HEK293T (cell line): ENCODE results near the gene FBLL1.
A peak's percentile ranks its signal among the peaks of the same experiment; 100 is the strongest.

Source experiments
- CTCF ChIA-PET: fragments of 350-600 bp; formaldehyde crosslinking; extraction: SDS; loops from one replicate; lab custom pipeline; 2021; ENCODE audit warnings: antibody characterized with exemption, inconsistent platforms; lab: Yijun Ruan, JAX
- POLR2A ChIA-PET: fragments of 350-600 bp; formaldehyde crosslinking; extraction: SDS; loops from one replicate; lab custom pipeline; 2020; ENCODE audit warnings: antibody characterized with exemption, inconsistent platforms; lab: Yijun Ruan, JAX
- DNase-seq: peaks from one replicate; pipeline ENCODE4 v3.0.0; 2012; ENCODE audit warnings: mixed read lengths; ENCODE audit errors: extremely low spot score
- ARNT ChIP-seq: fragments of 450-650 bp; IDR thresholded peaks from 2 replicates; pipeline ENCODE4 v1.6.1; 2017; ENCODE audit warnings: mild to moderate bottlenecking
- BHLHE40 ChIP-seq: fragments of 450-650 bp; IDR thresholded peaks from 2 replicates; pipeline ENCODE4 v1.6.1; 2016; ENCODE audit warnings: mild to moderate bottlenecking, moderate library complexity, borderline replicate concordance
- CTBP1 ChIP-seq: fragments of 450-650 bp; IDR thresholded peaks from 2 replicates; pipeline ENCODE4 v1.6.1; 2016; ENCODE audit warnings: borderline replicate concordance
- ELF4 ChIP-seq: fragments of 450-650 bp; IDR thresholded peaks from 2 replicates; pipeline ENCODE4 v1.6.1; 2017; ENCODE audit warnings: antibody characterized with exemption
- FOXA1 ChIP-seq: fragments of 450-650 bp; IDR thresholded peaks from 2 replicates; pipeline ENCODE4 v1.6.1; 2016; ENCODE audit warnings: mild to moderate bottlenecking
- FOXK2 ChIP-seq: fragments of 450-650 bp; IDR thresholded peaks from 2 replicates; pipeline ENCODE4 v1.6.1; 2016; ENCODE audit warnings: mild to moderate bottlenecking
- FOXM1 ChIP-seq: fragments of 450-650 bp; IDR thresholded peaks from 2 replicates; pipeline ENCODE4 v1.6.1; 2017; ENCODE audit warnings: mild to moderate bottlenecking, borderline replicate concordance
- HDGF ChIP-seq: fragments of 450-650 bp; IDR thresholded peaks from 2 replicates; pipeline ENCODE4 v1.6.1; 2017; ENCODE audit warnings: antibody characterized with exemption, borderline replicate concordance
- L3MBTL2 ChIP-seq: fragments of 450-650 bp; conservative IDR thresholded peaks from 2 replicates; pipeline ENCODE4 v1.6.1; 2016; ENCODE audit warnings: mild to moderate bottlenecking
- LEF1 ChIP-seq: fragments of 450-650 bp; IDR thresholded peaks from 2 replicates; pipeline ENCODE4 v1.6.1; 2017; ENCODE audit warnings: mild to moderate bottlenecking, borderline replicate concordance
- NFRKB ChIP-seq: fragments of 450-650 bp; IDR thresholded peaks from 2 replicates; pipeline ENCODE4 v1.6.1; 2016; ENCODE audit warnings: mild to moderate bottlenecking, moderate library complexity
- PKNOX1 ChIP-seq: fragments of 450-650 bp; IDR thresholded peaks from 2 replicates; pipeline ENCODE4 v1.6.1; 2016
- SP1 ChIP-seq: fragments of 450-650 bp; IDR thresholded peaks from 2 replicates; pipeline ENCODE4 v1.6.1; 2017
- SUZ12 ChIP-seq: fragments of 450-650 bp; IDR thresholded peaks from 2 replicates; pipeline ENCODE4 v1.6.1; 2016; ENCODE audit warnings: mild to moderate bottlenecking
- TARDBP ChIP-seq: fragments of 450-650 bp; IDR thresholded peaks from 2 replicates; pipeline ENCODE4 v1.6.1; 2016
- ZNF384 ChIP-seq: fragments of 450-650 bp; IDR thresholded peaks from 2 replicates; pipeline ENCODE4 v1.6.1; 2016

The FBLL1 gene

GRCh38 chr5:168528521-168529373 lies at the start of gene FBLL1:
Gene FBLL1, plus strand, starts transcription at chr5:168529305. Its CDS starts 200 bp downstream, at chr5:168529505.
- POLR2A ChIA-PET: no interaction called here

GRCh38 chr5:168480601-168481000 lies 48.5 kb upstream of the FBLL1 start:
- no peak for TF ChIP-seq BHLHE40
- no peak for TF ChIP-seq FOXA1
- no peak for TF ChIP-seq PKNOX1
- TF ChIP-seq L3MBTL2: no peak
- no peak for TF ChIP-seq NFRKB
- no peak for TF ChIP-seq TARDBP
- no peak for TF ChIP-seq SUZ12
- no peak for TF ChIP-seq FOXM1
- no peak for TF ChIP-seq ZNF384
- TF ChIP-seq CTBP1: no peak
- no peak for TF ChIP-seq SP1
- no peak for DNase-seq
- CTCF ChIA-PET: no interaction called here
- POLR2A ChIA-PET: no interaction called here

More at GRCh38 chr5:168528521-168529373, at the start of gene FBLL1:
- CTCF ChIA-PET: no interaction called here
- TF ChIP-seq L3MBTL2: peak; percentile 68
- TF ChIP-seq PKNOX1: no peak
- TF ChIP-seq FOXK2: no peak
- DNase-seq: peak; percentile 48

- POLR2A ChIA-PET: no interaction called here
- DNase-seq: no peak
- CTCF ChIA-PET: no interaction called here
- TF ChIP-seq ZNF384: no peak
- no peak for TF ChIP-seq PKNOX1
- no peak for TF ChIP-seq NFRKB
- no peak for TF ChIP-seq SUZ12
- TF ChIP-seq L3MBTL2: no peak
- no peak for TF ChIP-seq SP1
- TF ChIP-seq FOXM1: no peak
- TF ChIP-seq FOXK2: no peak
- no peak for TF ChIP-seq HDGF
- no peak for TF ChIP-seq LEF1
- no peak for TF ChIP-seq TARDBP
- no peak for TF ChIP-seq BHLHE40
- no peak for TF ChIP-seq ELF4
- no peak for TF ChIP-seq FOXA1
- TF ChIP-seq ARNT: no peak
- no peak for TF ChIP-seq CTBP1
Measured at GRCh38 chr5:168481330-168481788, 47.7 kb upstream of the FBLL1 start.

DNA sequence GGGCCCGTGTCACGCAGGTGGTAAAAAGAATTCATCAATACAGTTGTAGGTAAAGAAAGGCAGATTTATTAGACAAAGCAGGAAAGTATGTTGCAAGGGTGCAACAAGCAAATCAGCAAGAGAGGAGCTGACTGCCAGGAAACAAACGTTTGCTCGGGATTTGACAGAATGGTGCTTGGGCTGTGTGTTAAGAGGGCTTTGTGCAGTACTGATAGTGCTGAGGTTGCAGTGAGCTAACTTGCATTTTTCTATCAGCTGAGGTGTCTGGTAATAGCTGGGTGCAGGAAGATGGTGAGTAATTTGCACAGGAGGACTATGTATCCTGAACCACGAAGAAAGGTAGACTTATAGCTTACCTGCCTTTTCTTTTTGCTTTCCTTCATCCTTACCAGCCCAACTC lies 46.7 kb upstream of the FBLL1 start:
- ChIA-PET CTCF (no interaction called here), POLR2A (no interaction called here)
- no peak for DNase-seq
- TF ChIP-seq FOXA1 (no peak), TARDBP (no peak), ARNT (no peak)

GRCh38 chr5:168486136-168486879 lies 42.8 kb upstream of the FBLL1 start, which contains the start of gene RARS1:
Gene RARS1, plus strand, starts transcription at chr5:168486471. Its CDS starts 28 bp downstream, at chr5:168486499.
- DNase-seq: peak; percentile 100
- CTCF ChIA-PET: interaction anchor here (0.8 kb wide), 1 partner anchor 217 kb away, joined by 4 read pairs; no protein-coding TSS in a partner anchor
- POLR2A ChIA-PET: interaction anchor here (0.6 to 1.3 kb wide), 4 partner anchors 9 to 218 kb away, joined by 3 to 5 read pairs (median 4); no protein-coding TSS in a partner anchor
- TF ChIP-seq FOXA1 (no peak), L3MBTL2 (no peak; the same call in 1 of the 2 replicates), ARNT (peak; percentile 36; the same call in 1 of the 2 replicates), SP1 (no peak), FOXM1 (no peak), SUZ12 (no peak), BHLHE40 (no peak), HDGF (no peak), TARDBP (no peak), ZNF384 (no peak), NFRKB (no peak), CTBP1 (0 out of 2 replicates have a peak, but pooled peaks have one; percentile 34), ELF4 (peak; percentile 69), FOXK2 (no peak), PKNOX1 (peak; percentile 82), LEF1 (no peak)
